Mesothelial cell of epicardium (in vitro differentiated cells): ENCODE measurements around the gene DVL1. TPM values are rescaled to one million over a fixed set of nuclear protein-coding genes. Genes with fewer than 3 reads are reported as not detected.
"Not testable (repeated sequence)": the region's sequence is repeated elsewhere in the genome, so short reads cannot be mapped to it uniquely, and the experiment has no call there.

Experiments used
- DNase-seq, 2 experiments: peaks; one replicate each; pipeline ENCODE4 v3.0.0; 2021; ENCODE audit warnings: low spot score in 2 of 2; ENCODE audit not compliant: unreplicated experiment in 2 of 2
- H3K27ac Mint-ChIP-seq: 2 replicates; pipeline ENCODE4 v1.8.0; 2021; ENCODE audit warnings: mixed read lengths
- H3K27me3 Mint-ChIP-seq: 2 replicates; pipeline ENCODE4 v1.8.0; 2021; ENCODE audit warnings: low read depth, mixed read lengths
- H3K36me3 Mint-ChIP-seq: 2 replicates; pipeline ENCODE4 v1.8.0; 2021; ENCODE audit warnings: mixed read lengths
- H3K4me1 Mint-ChIP-seq: 2 replicates; pipeline ENCODE4 v1.8.0; 2021; ENCODE audit warnings: mixed read lengths
- H3K4me3 Mint-ChIP-seq: 2 replicates; pipeline ENCODE4 v1.8.0; 2021; ENCODE audit warnings: mild to moderate bottlenecking, moderate library complexity, mixed read lengths
- H3K9me3 Mint-ChIP-seq: 2 replicates; pipeline ENCODE4 v1.8.0; 2021; ENCODE audit warnings: mixed read lengths
- CTCF ChIP-seq: fragments of 200-600 bp; sonication (generic); IDR thresholded peaks from one replicate; pipeline ENCODE4 v1.5.0; 2021; ENCODE audit warnings: antibody characterized with exemption; ENCODE audit not compliant: unreplicated experiment
- total RNA-seq: library from RNA; stranded (reverse); gene quantifications from 3 replicates; pipeline ENCODE4 v1.2.1, GENCODE V29; 2021

DVL1 gene
- total RNA-seq, 1 donor from 2014 or later: 54.5 TPM

DNA sequence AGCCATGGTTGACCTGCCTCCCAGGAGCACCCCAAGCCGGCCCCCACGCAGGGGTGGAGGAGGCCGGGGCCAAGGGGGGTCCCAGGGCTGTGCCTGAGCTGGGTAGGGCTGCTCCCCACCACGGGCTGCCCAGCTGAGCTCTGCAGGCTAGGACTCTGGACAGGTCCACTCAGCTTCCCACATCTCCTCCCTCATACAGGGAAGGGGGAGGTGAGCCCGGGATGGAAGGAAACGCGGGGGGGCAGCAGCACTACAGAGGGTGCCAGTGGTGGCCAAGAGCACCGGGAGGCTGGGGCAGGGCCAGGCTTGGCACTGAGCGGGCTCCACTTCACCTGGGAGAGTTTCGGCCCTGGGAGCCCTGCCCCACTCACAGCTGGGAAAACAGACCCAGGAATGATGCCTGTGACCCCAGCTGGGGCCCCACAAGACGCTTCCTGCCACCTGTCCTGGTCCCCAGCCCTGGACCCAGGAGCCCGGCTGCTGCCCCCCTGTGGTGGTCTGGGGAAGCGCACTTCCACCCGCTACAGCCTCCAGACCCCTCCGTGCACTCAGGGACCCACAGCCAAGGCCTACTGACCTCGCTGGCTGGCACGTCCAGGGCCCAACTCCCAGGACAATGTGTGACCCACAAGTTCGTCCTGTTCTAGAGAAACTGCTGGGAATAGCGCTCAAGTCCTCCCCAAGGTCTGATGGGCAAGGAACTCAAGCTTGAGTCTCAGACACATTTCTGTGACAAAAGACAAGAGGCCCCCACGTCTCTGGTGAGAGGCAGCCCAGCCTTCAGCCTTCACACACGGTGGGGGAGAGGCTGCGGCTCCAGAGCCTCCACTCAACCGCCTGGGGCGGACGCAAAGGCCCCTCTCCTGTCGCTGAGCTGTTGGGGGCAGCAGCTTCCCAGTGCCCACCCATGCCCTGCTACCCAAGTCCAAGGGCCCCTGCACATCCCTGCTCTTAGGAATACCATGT, 22.8 kb upstream of the DVL1 start:
- H3K9me3 Mint-ChIP-seq: no peaks in the 10 kb centered on the region
- TF ChIP-seq CTCF: peak; percentile 92
- no peaks in the 10 kb centered on the region for H3K27me3 Mint-ChIP-seq
- H3K36me3 Mint-ChIP-seq: no peaks in the 10 kb centered on the region
- H3K27ac Mint-ChIP-seq: no peak overlapping the region
- peak in 1 of 2 experiments; percentile 88 for DNase-seq
- peaks cover 14% of the 10 kb centered on the region for H3K4me1 Mint-ChIP-seq
- peak overlapping the region; percentile 83 for H3K4me3 Mint-ChIP-seq

GRCh38 chr1:1371364-1371745, 22.1 kb upstream of the DVL1 start:
- no peak overlapping the region for H3K27ac Mint-ChIP-seq
- H3K9me3 Mint-ChIP-seq: no peaks in the 10 kb centered on the region
- H3K4me3 Mint-ChIP-seq: no peak overlapping the region
- no peak for TF ChIP-seq CTCF
- H3K27me3 Mint-ChIP-seq: no peaks in the 10 kb centered on the region
- no peak for DNase-seq
- H3K4me1 Mint-ChIP-seq: peaks cover 14% of the 10 kb centered on the region
- no peaks in the 10 kb centered on the region for H3K36me3 Mint-ChIP-seq

DNA sequence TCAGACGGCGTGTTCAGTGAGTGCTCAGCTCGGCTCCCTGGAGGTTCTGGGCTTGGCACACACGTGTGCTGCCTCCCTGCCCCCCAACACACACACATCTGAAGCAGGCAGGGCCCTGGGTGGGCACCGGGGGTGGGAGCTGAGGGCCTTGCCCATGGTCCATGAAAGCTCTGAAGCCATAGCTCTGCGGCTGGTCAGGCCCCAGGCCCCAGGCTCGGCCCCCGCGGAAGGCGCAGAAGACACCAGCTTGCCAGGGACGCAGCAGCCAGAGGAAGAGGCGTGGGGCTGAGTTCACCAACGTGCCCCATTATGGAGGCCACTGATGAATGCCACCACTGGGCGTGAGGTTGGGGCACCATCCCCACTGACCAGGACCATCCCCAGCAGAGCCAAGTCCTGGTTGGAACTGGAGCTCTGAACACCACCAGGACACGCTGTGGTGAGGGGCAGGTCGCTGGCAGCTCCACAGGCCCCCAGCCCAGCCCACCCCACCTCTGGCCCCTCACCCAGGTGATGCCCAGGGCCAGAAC, 21.6 kb upstream of the DVL1 start:
- no peaks in the 10 kb centered on the region for H3K27me3 Mint-ChIP-seq
- H3K27ac Mint-ChIP-seq: no peak overlapping the region
- no peak for DNase-seq
- peaks cover 14% of the 10 kb centered on the region for H3K4me1 Mint-ChIP-seq
- H3K36me3 Mint-ChIP-seq: no peaks in the 10 kb centered on the region
- H3K4me3 Mint-ChIP-seq: no peak overlapping the region
- H3K9me3 Mint-ChIP-seq: no peaks in the 10 kb centered on the region
- TF ChIP-seq CTCF: no peak

GRCh38 chr1:1370094-1370493, 20.9 kb upstream of the DVL1 start:
- not testable (repeated sequence) for H3K27me3 Mint-ChIP-seq, H3K4me3 Mint-ChIP-seq

DNA sequence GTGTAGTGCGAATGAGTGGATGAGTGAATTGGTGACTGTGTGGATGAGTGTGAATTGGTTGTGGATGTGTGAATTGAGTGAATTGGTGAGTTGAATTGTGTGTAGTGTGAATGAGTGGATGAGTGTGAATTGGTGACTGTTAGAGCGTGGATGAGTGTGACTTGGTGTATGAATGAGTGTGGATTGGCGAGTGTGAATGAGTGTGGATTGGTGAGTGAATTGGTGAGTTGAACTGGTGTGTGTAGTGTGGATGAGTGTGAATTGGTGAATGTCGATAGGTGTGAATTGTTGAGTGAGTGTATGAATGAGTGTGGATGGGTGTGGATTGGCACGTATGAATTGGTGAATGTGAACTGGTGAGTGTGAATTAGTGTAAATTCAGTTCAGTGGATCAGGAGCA, 18.1 kb upstream of the DVL1 start:
- Mint-ChIP-seq H3K4me3 (no peak overlapping the region), H3K9me3 (no peaks in the 10 kb centered on the region), H3K27ac (no peak overlapping the region), H3K4me1 (peaks cover 2% of the 10 kb centered on the region), H3K27me3 (no peaks in the 10 kb centered on the region), H3K36me3 (no peaks in the 10 kb centered on the region)
- DNase-seq: no peak
- no peak for TF ChIP-seq CTCF

More at GRCh38 chr1:1370094-1370493, 20.9 kb upstream of the DVL1 start:
- not testable (repeated sequence) for H3K9me3 Mint-ChIP-seq, H3K27ac Mint-ChIP-seq, H3K36me3 Mint-ChIP-seq, DNase-seq
- H3K4me1 Mint-ChIP-seq: peaks cover 11% of the 10 kb centered on the region

GRCh38 chr1:1366699-1367066, 17.5 kb upstream of the DVL1 start:
- Mint-ChIP-seq H3K36me3 (no peaks in the 10 kb centered on the region), H3K27ac (no peak overlapping the region), H3K4me3 (no peak overlapping the region), H3K9me3 (no peaks in the 10 kb centered on the region), H3K4me1 (peaks cover 6% of the 10 kb centered on the region), H3K27me3 (no peaks in the 10 kb centered on the region)
- DNase-seq: no peak
- TF ChIP-seq CTCF: no peak
